BJ (cell line): ENCODE measurements around the gene ORM1. TPM values are rescaled to one million over a fixed set of nuclear protein-coding genes. Genes with fewer than 3 reads are reported as not detected.

Source experiments
- CTCF ChIA-PET: fragments of 350-600 bp; formaldehyde crosslinking; extraction: SDS; loops from one replicate; lab custom pipeline; 2021; ENCODE audit warnings: antibody characterized with exemption, inconsistent platforms; lab: Yijun Ruan, JAX
- POLR2A ChIA-PET: fragments of 300-600 bp; sonication (Branson Sonifier 250); formaldehyde crosslinking; extraction: SDS; loops from one replicate; lab custom pipeline; 2021; ENCODE audit warnings: antibody characterized with exemption; lab: Charles Lee
- DNase-seq: peaks from one replicate; pipeline ENCODE4 v3.0.0-alpha.2; 2011; ENCODE audit warnings: low read depth
- H3K27me3 ChIP-seq: 2 replicates; pipeline ENCODE4 v1.6.0; 2011; ENCODE audit warnings: low read length; ENCODE audit not compliant: control insufficient read depth, insufficient read depth
- H3K36me3 ChIP-seq: 2 replicates; pipeline ENCODE4 v1.5.1; 2011; ENCODE audit warnings: low read length; ENCODE audit not compliant: control insufficient read depth, insufficient read depth
- H3K4me3 ChIP-seq: 2 replicates; pipeline ENCODE4 v1.5.1; 2011; ENCODE audit warnings: low read depth, mild to moderate bottlenecking, control low read depth, low read length
- polyA plus RNA-seq: library from polyadenylated mRNA; depleted of rRNA; stranded (reverse); fragments of >200 nt; gene quantifications from 2 replicates; pipeline ENCODE4 v1.2.3, GENCODE V29; 2011
- TF ChIP-seq, protein P1 (sequence below): IDR thresholded peaks from 2 replicates; pipeline ENCODE4 v1.5.1; 2011; ENCODE audit warnings: low read depth, mild to moderate bottlenecking, control low read depth, inconsistent platforms, low read length, moderate library complexity; ENCODE audit not compliant: insufficient read depth

The ORM1 gene
- polyA plus RNA-seq, 1 experiment: not detected

DNA sequence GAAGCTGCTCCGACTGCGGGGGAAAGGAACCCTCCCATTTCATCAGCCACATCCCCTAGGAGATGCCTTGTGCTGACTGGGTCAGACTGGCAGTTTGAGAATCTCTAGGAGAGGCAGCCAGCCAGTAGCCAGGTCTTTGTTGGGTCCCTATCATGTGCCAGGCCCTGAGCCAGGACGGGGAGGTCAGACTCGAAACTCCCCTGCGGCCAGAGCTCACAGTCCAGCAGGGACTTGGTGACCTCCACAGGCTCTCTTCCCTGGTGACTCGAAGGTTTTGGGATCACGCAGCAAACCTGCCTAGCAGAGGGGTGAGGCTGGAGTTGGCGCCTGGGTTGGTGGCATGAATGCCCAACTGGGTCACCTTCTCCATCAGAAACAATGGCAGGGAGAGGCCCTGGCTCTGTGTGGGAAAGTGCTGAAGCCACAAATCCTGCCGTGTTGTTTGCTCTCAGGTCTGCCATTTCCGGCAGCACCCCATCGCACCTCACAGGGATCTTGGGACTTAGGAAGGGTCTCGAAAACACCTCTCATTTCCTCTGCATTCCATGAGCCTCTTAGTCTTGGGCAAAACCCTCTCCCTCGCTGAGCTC lies 14.4 kb upstream of the ORM1 start:
- ChIA-PET POLR2A (no interaction called here), CTCF (interaction anchor here (1.0 to 1.7 kb wide), 7 partner anchors 10 to 233 kb away, joined by 3 to 7 read pairs (median 3); partner anchors contain the start of gene KIF12)
- Histone ChIP-seq H3K4me3 (no peak overlapping the region), H3K36me3 (peaks cover 29% of the 10 kb centered on the region), H3K27me3 (no peaks in the 10 kb centered on the region)
- TF ChIP-seq, protein P1, sequence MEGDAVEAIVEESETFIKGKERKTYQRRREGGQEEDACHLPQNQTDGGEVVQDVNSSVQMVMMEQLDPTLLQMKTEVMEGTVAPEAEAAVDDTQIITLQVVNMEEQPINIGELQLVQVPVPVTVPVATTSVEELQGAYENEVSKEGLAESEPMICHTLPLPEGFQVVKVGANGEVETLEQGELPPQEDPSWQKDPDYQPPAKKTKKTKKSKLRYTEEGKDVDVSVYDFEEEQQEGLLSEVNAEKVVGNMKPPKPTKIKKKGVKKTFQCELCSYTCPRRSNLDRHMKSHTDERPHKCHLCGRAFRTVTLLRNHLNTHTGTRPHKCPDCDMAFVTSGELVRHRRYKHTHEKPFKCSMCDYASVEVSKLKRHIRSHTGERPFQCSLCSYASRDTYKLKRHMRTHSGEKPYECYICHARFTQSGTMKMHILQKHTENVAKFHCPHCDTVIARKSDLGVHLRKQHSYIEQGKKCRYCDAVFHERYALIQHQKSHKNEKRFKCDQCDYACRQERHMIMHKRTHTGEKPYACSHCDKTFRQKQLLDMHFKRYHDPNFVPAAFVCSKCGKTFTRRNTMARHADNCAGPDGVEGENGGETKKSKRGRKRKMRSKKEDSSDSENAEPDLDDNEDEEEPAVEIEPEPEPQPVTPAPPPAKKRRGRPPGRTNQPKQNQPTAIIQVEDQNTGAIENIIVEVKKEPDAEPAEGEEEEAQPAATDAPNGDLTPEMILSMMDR: no peak
- DNase-seq: no peak

DNA sequence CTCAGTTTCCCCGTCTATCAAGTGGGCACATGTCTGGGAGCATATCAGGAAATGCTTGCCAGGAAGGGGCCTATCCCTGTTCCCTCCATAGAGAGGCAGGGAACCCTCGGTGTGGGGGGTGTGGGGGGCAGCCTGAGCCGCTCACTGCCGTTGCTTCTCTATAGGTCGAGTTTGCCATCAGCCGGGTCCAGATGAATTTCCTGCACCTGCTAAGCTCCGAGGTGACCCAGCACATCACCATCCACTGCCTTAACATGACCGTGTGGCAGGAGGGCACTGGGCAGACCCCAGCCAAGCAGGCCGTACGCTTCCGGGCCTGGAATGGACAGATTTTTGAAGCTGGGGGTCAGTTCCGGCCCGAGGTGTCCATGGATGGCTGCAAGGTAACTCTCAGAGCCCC lies 13.8 kb upstream of the ORM1 start:
- TF ChIP-seq, protein P1: no peak
- ChIA-PET POLR2A (no interaction called here), CTCF (interaction anchor here (1.1 to 1.7 kb wide), 3 partner anchors 10 to 227 kb away, joined by 3 to 7 read pairs (median 4); no protein-coding TSS in a partner anchor)
- no peak overlapping the region for H3K4me3 ChIP-seq
- H3K36me3 ChIP-seq: peaks cover 28% of the 10 kb centered on the region
- DNase-seq: no peak
- H3K27me3 ChIP-seq: no peaks in the 10 kb centered on the region

DNA sequence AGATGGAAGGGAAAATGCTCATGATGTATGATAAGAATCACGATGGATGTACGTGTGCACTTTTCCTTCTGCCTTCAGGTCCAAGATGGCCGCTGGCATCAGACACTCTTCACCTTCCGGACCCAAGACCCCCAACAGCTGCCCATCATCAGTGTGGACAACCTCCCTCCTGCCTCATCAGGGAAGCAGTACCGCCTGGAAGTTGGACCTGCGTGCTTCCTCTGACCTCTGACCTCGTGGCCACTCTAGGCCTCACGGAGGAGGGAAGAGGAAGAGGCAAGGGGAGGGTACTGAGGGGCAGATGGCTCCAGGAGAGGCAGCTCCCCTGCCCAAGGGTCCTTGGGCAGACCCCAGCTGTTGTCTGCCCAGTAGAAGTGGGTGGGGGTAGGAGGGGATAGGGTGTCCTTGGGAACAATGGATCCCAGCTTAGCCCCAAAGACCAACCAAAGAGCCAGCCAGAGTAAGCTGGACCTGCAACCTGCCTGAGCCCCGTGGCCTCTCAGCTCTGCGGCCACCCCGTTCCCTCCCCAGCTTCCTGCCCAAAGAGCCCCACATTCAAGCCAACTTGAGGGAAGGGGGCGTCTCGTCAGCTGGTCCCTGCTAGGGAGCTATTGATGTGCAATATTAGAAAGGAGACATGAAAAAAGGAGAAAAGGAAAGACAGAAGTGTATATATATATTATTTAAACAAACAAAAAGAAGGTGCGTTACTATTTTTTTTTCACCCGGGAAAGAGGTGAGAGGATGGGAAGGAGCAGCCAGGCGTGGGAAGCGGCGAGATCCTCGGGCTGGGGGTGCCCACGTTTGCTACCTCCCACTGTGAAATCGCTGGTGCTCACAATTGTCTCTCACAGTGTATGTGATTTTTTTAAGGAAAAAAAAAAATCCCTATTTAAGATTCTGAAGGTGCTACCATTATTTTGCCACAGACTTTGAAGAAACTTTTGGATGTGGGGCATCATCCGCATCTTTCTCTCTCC lies 12.1 kb upstream of the ORM1 start:
- no peak for DNase-seq
- POLR2A ChIA-PET: no interaction called here
- TF ChIP-seq, protein P1: no peak
- Histone ChIP-seq H3K4me3 (no peak overlapping the region), H3K27me3 (no peaks in the 10 kb centered on the region), H3K36me3 (peaks cover 21% of the 10 kb centered on the region)
- CTCF ChIA-PET: interaction anchor here (0.6 to 1.0 kb wide), 3 partner anchors 12 to 77 kb away, joined by 3 to 4 read pairs (median 3); no protein-coding TSS in a partner anchor

DNA sequence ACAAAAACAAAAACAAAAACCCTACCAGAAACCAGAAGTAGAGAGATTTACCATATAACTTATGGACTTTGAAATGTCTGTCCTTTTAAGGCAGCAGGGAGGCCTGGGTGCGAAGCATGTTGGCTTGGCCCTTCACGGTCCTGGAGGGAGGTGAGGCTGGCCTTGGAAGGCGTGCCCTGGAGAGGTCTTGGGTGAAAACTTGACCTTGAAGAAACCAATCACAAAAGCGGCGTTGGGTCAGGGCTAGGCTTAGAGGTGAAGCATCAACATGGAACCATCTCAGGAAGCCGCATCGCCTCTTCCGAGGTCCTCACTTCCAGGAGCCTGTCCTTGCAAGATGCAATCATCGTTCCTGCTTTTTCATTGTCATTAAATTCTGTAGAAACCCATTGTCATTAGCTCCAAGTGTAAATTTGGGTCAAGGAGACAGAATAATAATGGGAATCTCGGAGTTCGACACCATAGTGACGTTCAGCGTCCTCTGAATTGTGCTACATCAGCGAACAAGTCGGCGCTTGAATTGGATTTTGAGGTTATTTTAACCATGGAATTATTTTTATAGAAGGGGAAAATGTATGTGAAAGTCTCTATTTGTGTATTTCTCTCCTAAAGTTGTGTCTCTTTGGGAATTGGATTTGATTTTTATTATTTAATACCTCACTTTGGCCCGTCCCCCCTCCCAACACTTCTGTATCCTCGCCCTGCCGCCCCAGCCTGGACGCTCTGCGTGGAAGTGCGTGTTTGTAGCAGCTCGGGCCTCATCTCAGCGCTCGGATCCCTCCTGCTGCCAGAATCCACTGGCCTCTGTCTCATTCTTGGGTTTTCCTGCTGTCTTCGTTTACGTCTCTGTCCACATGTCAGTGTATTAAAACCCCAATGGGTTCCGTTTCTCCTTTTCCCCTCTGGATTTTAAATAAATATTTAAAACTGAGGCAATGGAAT lies 11.1 kb upstream of the ORM1 start:
- H3K27me3 ChIP-seq: no peaks in the 10 kb centered on the region; the same call in 1 of the 2 replicates
- no peak for DNase-seq
- peaks cover 20% of the 10 kb centered on the region for H3K36me3 ChIP-seq
- no peak overlapping the region for H3K4me3 ChIP-seq
- ChIA-PET POLR2A (no interaction called here), CTCF (no interaction called here)
- TF ChIP-seq, protein P1: no peak
